Calu3 (cell line): ENCODE measurements around the gene OR2T27. TPM values are rescaled to one million over a fixed set of nuclear protein-coding genes. Genes with fewer than 3 reads are reported as not detected.

Experiments
- BruUV-seq: library from RNA; stranded (reverse); fragments of 400-500 nt; replicated peaks from 2 replicates; lab custom pipeline; 2021; lab: Mats Ljungman, UMichigan
- CTCF ChIA-PET: fragments of 300-600 bp; sonication (Branson Sonifier 250); formaldehyde crosslinking; loops from one replicate; lab custom pipeline; 2022; ENCODE audit warnings: antibody characterized with exemption; lab: Charles Lee
- DNase-seq: peaks from one replicate; pipeline ENCODE4 v3.0.0; 2022
- H3K27ac Mint-ChIP-seq: one replicate; pipeline ENCODE4 v1.8.0; 2022; ENCODE audit warnings: mixed read lengths; ENCODE audit not compliant: unreplicated experiment
- H3K27me3 Mint-ChIP-seq: one replicate; pipeline ENCODE4 v1.8.0; 2022; ENCODE audit warnings: mixed read lengths; ENCODE audit not compliant: unreplicated experiment
- H3K36me3 Mint-ChIP-seq: one replicate; pipeline ENCODE4 v1.8.0; 2022; ENCODE audit warnings: mild to moderate bottlenecking, moderate library complexity, mixed read lengths; ENCODE audit not compliant: insufficient read depth, unreplicated experiment
- H3K4me1 Mint-ChIP-seq: one replicate; pipeline ENCODE4 v1.8.0; 2022; ENCODE audit warnings: mild to moderate bottlenecking, low read depth, mixed read lengths; ENCODE audit not compliant: unreplicated experiment
- H3K4me3 Mint-ChIP-seq: one replicate; pipeline ENCODE4 v1.8.0; 2022; ENCODE audit warnings: mild to moderate bottlenecking, low read depth, moderate library complexity, mixed read lengths; ENCODE audit not compliant: unreplicated experiment
- H3K9me3 Mint-ChIP-seq: one replicate; pipeline ENCODE4 v1.8.0; 2022; ENCODE audit warnings: low read depth, mixed read lengths; ENCODE audit not compliant: unreplicated experiment
- intact Hi-C: fragments of 100-400 bp; cut with micrococcal nuclease; formaldehyde crosslinking; loops from one replicate; pipeline ENCODE4 v1.10.0; 2022; ENCODE audit not compliant: unreplicated experiment
- total RNA-seq: library from RNA; stranded (reverse); gene quantifications from 2 replicates; pipeline ENCODE4 v1.2.3, GENCODE V29; 2022
- TF ChIP-seq, protein P1 (sequence below): fragments of 200-600 bp; IDR thresholded peaks from one replicate; pipeline ENCODE4 v1.8.0; 2022; ENCODE audit warnings: antibody characterized with exemption; ENCODE audit not compliant: unreplicated experiment

OR2T27 gene
- total RNA-seq, 1 experiment from 2014 or later: not detected

DNA sequence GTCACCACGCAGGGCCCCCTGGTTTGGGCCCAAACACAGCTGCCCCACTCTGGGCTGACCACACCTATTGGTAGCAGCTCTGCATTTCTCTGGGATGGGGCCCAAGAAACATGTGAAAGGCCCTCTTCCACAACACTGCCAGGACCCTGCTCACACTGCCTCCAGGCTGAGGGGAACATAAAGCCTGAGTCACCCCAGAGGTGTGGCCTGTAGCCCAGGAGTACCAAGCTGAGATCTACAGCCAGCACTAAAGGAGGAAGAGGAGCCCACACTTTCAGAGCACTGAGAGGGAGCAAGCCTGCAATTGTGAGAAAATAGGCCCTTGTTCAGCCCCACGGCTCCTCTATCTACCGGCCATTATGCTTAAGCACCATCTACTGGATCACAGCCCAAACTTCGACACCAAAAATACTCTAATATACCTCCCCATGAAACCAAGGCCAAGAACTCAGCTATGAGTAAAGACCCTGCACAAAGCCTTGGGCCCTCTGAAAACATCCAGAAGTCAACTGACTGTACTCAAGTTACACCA, 43.4 kb downstream of the OR2T27 start:
- CTCF ChIA-PET: no interaction called here
- TF ChIP-seq, protein P1, sequence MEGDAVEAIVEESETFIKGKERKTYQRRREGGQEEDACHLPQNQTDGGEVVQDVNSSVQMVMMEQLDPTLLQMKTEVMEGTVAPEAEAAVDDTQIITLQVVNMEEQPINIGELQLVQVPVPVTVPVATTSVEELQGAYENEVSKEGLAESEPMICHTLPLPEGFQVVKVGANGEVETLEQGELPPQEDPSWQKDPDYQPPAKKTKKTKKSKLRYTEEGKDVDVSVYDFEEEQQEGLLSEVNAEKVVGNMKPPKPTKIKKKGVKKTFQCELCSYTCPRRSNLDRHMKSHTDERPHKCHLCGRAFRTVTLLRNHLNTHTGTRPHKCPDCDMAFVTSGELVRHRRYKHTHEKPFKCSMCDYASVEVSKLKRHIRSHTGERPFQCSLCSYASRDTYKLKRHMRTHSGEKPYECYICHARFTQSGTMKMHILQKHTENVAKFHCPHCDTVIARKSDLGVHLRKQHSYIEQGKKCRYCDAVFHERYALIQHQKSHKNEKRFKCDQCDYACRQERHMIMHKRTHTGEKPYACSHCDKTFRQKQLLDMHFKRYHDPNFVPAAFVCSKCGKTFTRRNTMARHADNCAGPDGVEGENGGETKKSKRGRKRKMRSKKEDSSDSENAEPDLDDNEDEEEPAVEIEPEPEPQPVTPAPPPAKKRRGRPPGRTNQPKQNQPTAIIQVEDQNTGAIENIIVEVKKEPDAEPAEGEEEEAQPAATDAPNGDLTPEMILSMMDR: no peak
- intact Hi-C loops: no loop called here
- Mint-ChIP-seq H3K4me3 (no peak overlapping the region), H3K27ac (no peak overlapping the region), H3K36me3 (no peaks in the 10 kb centered on the region), H3K4me1 (no peaks in the 10 kb centered on the region), H3K27me3 (no peaks in the 10 kb centered on the region), H3K9me3 (peaks cover 6% of the 10 kb centered on the region)
- no peak for DNase-seq
- no TSS peak for BruUV-seq

DNA sequence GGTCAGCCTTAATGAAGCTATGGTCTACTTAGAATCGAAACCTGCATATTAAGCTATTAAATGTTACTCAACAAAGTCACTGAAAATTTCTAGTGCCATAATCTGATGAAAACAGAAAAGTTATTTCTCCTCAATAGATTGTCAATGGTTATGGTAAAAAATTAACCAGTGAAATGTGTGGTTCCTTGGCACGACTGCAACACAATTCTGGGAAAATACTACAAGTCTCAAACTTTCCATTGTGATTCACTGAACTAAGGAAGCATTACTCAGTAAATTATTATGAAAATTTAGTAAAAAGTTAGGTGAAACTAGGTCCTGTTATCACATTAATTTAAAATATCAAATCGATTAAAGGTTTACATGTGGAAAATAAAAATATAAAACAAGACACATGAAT, 45.0 kb downstream of the OR2T27 start:
- Mint-ChIP-seq H3K27me3 (no peaks in the 10 kb centered on the region), H3K4me3 (no peak overlapping the region), H3K27ac (no peak overlapping the region), H3K4me1 (no peaks in the 10 kb centered on the region), H3K36me3 (no peaks in the 10 kb centered on the region), H3K9me3 (peaks cover 6% of the 10 kb centered on the region)
- no TSS peak for BruUV-seq
- CTCF ChIA-PET: no interaction called here
- TF ChIP-seq, protein P1: no peak
- intact Hi-C loops: no loop called here
- DNase-seq: no peak

Other genes with a start within 250 kb of the OR2T27 start
- not detected in 2 replicates for gene OR2T2, start 209.9 kb downstream of the OR2T27 start, total RNA-seq
- not detected in 2 replicates for gene OR2T3, start 182.2 kb downstream of the OR2T27 start, total RNA-seq
- gene OR2T5, start 166.9 kb downstream of the OR2T27 start, total RNA-seq: not detected in 2 replicates
- not detected in 2 replicates for gene OR2G6, start 147.5 kb downstream of the OR2T27 start, total RNA-seq
- not detected in 2 replicates for gene OR2T29, start 92.8 kb downstream of the OR2T27 start, total RNA-seq
- not detected in 2 replicates for gene OR2T34, start 80.8 kb downstream of the OR2T27 start, total RNA-seq
- gene OR2T10, start 57.8 kb downstream of the OR2T27 start, total RNA-seq: not detected in 2 replicates
- not detected in 2 replicates for gene OR2T11, start 20.4 kb downstream of the OR2T27 start, total RNA-seq
- not detected in 2 replicates for gene OR2T35, start 10.2 kb downstream of the OR2T27 start, total RNA-seq
- gene OR14I1, start 47.2 kb upstream of the OR2T27 start, total RNA-seq: not detected in 2 replicates
- not detected in 2 replicates for gene LYPD8, start 100.2 kb upstream of the OR2T27 start, total RNA-seq
- 25.3 and 27.1 TPM in 2 replicates for gene SH3BP5L, start 170.4 kb upstream of the OR2T27 start, total RNA-seq
- 28.3 and 28.7 TPM in 2 replicates for gene ZNF672, start 182.7 kb upstream of the OR2T27 start, total RNA-seq
- gene ZNF692, start 203.6 kb upstream of the OR2T27 start, total RNA-seq: 61.4 and 61.5 TPM in 2 replicates